Body of pancreas (tissue), 4 donors: Measurements from ENCODE around the gene PACSIN2. TPM values are rescaled to one million over a fixed set of nuclear protein-coding genes. Genes with fewer than 3 reads are reported as not detected.
A peak's percentile ranks its signal among the peaks of the same experiment; 100 is the strongest.

Experiments
- ATAC-seq: fragments of 150-250 bp; one replicate; pipeline ENCODE4 v1.9.1; 2016
- DNase-seq, 4 donors: peaks; one replicate each; pipeline ENCODE4 v3.0.0-alpha.2; 2019
- H3K27ac ChIP-seq, 4 donors: fragments of 200-600 bp; sonication (generic); 1 replicate in 3 of 4; 2 replicates in 1 of 4; pipeline versions ENCODE4 v1.5.1 to v1.6.1; 2016 to 2019; ENCODE audit warnings: mild to moderate bottlenecking in 1 of 4, mixed read lengths in 1 of 4, moderate library complexity in 1 of 4
- H3K27me3 ChIP-seq, 2 donors: fragments of 200-600 bp; sonication (generic); one replicate each; pipeline ENCODE4 v1.6.0; 2016; ENCODE audit warnings: mild to moderate bottlenecking in 1 of 2
- H3K36me3 ChIP-seq, 2 donors: fragments of 200-600 bp; sonication (generic); replicated peaks in 1 of 2; 2 replicates each; pipeline ENCODE4 v1.5.1; 2016; ENCODE audit warnings: low read depth in 2 of 2; ENCODE audit not compliant: insufficient read depth in 1 of 2
- H3K4me1 ChIP-seq: fragments of 200-600 bp; sonication (generic); one replicate; pipeline ENCODE4 v1.6.0; 2016
- H3K4me3 ChIP-seq, 2 donors: fragments of 200-600 bp; sonication (generic); 1 replicate in 1 of 2; 2 replicates in 1 of 2; pipeline ENCODE4 v1.5.1; 2016 to 2019
- H3K9me3 ChIP-seq, 3 donors: fragments of 200-600 bp; sonication (generic); 1 replicate in 2 of 3; 2 replicates in 1 of 3; pipeline ENCODE4 v1.5.1; 2016
- POLR2A ChIP-seq, 3 donors: fragments of 450-650 bp; IDR thresholded peaks; one replicate each; pipeline ENCODE4 v1.6.1; 2016; ENCODE audit warnings: antibody characterized with exemption in 3 of 3, mild to moderate bottlenecking in 2 of 3
- WGBS, 2 donors: methylation state at CpG; one replicate each; pipeline ENCODE4 v1.1.5; 2017; 5-methylcytosine and 5-hydroxymethylcytosine counted together
- intact Hi-C: fragments of 100-400 bp; cut with DNase I; formaldehyde crosslinking; loops from one replicate; pipeline ENCODE4 v1.15.1; 2023
- total RNA-seq, 2 donors: library from RNA; depleted of rRNA; stranded (reverse); fragments of >200 nt; gene quantifications; one replicate each; pipeline ENCODE4 v1.1.0, GENCODE V29; 2016
- TF ChIP-seq, protein P1 (sequence below), 7 experiments: fragments of 450-650 bp in 4 of 7; fragments of 200-600 bp in 3 of 7; sonication (generic) in 3 of 7; IDR thresholded peaks; one replicate each; pipeline ENCODE4 v1.5.1; 2016 to 2019; ENCODE audit warnings: antibody characterized with exemption in 7 of 7

Gene PACSIN2
- total RNA-seq, 2 donors from 2014 or later, result 117 to 118 TPM

- intact Hi-C loops, result no loop called here
- H3K36me3 ChIP-seq, result no peaks in the 10 kb centered on the region
- TF ChIP-seq, protein P1, sequence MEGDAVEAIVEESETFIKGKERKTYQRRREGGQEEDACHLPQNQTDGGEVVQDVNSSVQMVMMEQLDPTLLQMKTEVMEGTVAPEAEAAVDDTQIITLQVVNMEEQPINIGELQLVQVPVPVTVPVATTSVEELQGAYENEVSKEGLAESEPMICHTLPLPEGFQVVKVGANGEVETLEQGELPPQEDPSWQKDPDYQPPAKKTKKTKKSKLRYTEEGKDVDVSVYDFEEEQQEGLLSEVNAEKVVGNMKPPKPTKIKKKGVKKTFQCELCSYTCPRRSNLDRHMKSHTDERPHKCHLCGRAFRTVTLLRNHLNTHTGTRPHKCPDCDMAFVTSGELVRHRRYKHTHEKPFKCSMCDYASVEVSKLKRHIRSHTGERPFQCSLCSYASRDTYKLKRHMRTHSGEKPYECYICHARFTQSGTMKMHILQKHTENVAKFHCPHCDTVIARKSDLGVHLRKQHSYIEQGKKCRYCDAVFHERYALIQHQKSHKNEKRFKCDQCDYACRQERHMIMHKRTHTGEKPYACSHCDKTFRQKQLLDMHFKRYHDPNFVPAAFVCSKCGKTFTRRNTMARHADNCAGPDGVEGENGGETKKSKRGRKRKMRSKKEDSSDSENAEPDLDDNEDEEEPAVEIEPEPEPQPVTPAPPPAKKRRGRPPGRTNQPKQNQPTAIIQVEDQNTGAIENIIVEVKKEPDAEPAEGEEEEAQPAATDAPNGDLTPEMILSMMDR (IDR thresholded peaks at IDR 0.05), result no peak
- TF ChIP-seq POLR2A (IDR thresholded peaks at IDR 0.05), result no peak
- H3K4me3 ChIP-seq, result no peak overlapping the region
- ATAC-seq (no peak), DNase-seq (no peak)
- WGBS, 2 donors, result 28 to 42% methylated on average over 3 of the region's 3 CpGs
- peaks cover 49% of the 10 kb centered on the region for H3K4me1 ChIP-seq
- no peaks in the 10 kb centered on the region for H3K27me3 ChIP-seq
- peak overlapping the region in 1 of 4 donors; percentile 58 for H3K27ac ChIP-seq
- no peaks in the 10 kb centered on the region for H3K9me3 ChIP-seq
These were observed 29.4 kb downstream of the PACSIN2 start for GRCh38 chr22:42985531-42985905.

- Histone ChIP-seq H3K4me1 (peaks cover 43% of the 10 kb centered on the region), H3K36me3 (no peaks in the 10 kb centered on the region), H3K9me3 (no peaks in the 10 kb centered on the region), H3K4me3 (no peak overlapping the region), H3K27me3 (no peaks in the 10 kb centered on the region), H3K27ac (peak overlapping the region in 2 of 4 donors; percentile 6 to 44)
- TF ChIP-seq, protein P1 (IDR thresholded peaks at IDR 0.05), result no peak
- TF ChIP-seq POLR2A (IDR thresholded peaks at IDR 0.05), result no peak
- intact Hi-C loops, result no loop called here
- DNase-seq (no peak), ATAC-seq (no peak)
- WGBS, 2 donors, result 90% methylated on average over 6 to 9 of the region's 9 CpGs
These were observed 30.0 kb downstream of the PACSIN2 start for GRCh38 chr22:42984814-42985530.

DNA sequence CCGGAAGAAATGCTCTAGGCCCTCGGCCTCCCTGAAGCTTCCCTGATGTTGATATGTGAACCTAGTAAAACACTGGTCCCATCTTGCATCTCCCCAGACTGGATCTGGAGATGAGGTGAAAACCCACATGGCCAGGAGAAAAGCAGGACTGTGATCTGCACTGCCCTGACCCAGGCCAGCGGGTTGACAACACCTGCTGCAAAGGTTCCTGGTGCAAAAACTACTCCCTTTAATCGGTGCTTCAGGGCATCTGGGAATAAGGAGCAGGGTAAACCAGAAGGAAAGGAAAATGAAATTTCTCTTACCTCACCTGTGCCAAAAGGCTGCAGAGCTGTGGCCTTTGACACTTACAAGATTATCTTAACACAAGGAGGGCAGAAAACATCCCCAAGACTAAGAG is 30.6 kb downstream of the PACSIN2 start:
- Histone ChIP-seq H3K27me3 (no peaks in the 10 kb centered on the region), H3K9me3 (no peaks in the 10 kb centered on the region), H3K27ac (peak overlapping the region in 3 of 4 donors; percentile 1 to 44 (median 6)), H3K36me3 (no peaks in the 10 kb centered on the region), H3K4me3 (no peak overlapping the region), H3K4me1 (peaks cover 41% of the 10 kb centered on the region)
- ATAC-seq (no peak), DNase-seq (no peak)
- intact Hi-C loops, result no loop called here
- TF ChIP-seq, protein P1 (IDR thresholded peaks at IDR 0.05), result no peak
- TF ChIP-seq POLR2A (IDR thresholded peaks at IDR 0.05), result no peak
- WGBS, 2 donors, result 58 to 61% methylated on average over 4 of the region's 4 CpGs

DNA sequence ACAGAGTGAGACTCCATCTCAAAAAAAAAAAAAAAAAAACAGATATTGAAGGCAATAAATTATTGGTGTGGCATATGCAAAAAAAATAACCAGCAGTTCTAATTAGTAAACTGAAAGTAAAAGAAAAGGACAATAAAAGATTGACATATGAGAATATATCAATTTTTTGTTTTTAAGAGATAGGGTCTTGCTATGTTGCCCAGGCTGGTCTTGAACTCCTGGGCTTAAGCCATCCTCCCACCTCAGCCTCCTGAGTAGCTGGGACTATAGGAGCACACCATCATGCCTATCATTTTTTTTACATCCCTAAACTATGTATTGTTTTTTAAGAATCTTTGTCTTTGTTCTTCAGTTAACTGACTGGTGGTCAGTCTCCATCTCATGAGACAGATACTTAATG is 31.5 kb downstream of the PACSIN2 start:
- Histone ChIP-seq H3K27me3 (no peaks in the 10 kb centered on the region), H3K27ac (no peak overlapping the region), H3K4me1 (peaks cover 41% of the 10 kb centered on the region), H3K9me3 (no peaks in the 10 kb centered on the region), H3K4me3 (no peak overlapping the region), H3K36me3 (no peaks in the 10 kb centered on the region)
- intact Hi-C loops, result no loop called here
- no peak for TF ChIP-seq POLR2A (IDR thresholded peaks at IDR 0.05)
- TF ChIP-seq, protein P1 (IDR thresholded peaks at IDR 0.05), result no peak
- no peak for DNase-seq
- ATAC-seq, result no peak

DNA sequence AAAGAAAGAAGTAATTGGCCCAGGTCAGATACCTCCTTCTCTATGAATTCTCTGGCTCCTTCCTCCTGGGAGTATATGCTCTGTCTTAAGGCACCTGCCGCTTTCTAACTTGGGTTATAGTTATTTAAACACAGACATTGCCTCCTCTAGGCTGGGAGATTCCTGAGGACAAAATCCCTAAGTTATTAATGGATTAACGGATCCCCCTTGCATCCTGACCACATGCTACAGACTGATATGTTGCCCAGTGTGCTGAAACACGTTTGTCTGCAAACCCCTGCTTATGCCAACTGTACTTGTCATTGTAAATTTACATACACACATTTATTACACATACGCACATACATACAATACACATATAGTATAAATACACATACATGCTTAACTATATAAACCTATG is 35.3 kb downstream of the PACSIN2 start:
- H3K4me3 ChIP-seq, result no peak overlapping the region
- H3K9me3 ChIP-seq, result no peaks in the 10 kb centered on the region
- H3K36me3 ChIP-seq, result no peaks in the 10 kb centered on the region
- H3K27me3 ChIP-seq, result no peaks in the 10 kb centered on the region
- DNase-seq, result no peak
- 79 to 80% methylated on average over 4 of the region's 4 CpGs for WGBS, 2 donors
- H3K4me1 ChIP-seq, result peaks cover 34% of the 10 kb centered on the region
- ATAC-seq, result no peak
- H3K27ac ChIP-seq, result peak overlapping the region in 1 of 4 donors; percentile 4
- TF ChIP-seq, protein P1 (IDR thresholded peaks at IDR 0.05), result no peak
- no peak for TF ChIP-seq POLR2A (IDR thresholded peaks at IDR 0.05)
- intact Hi-C loops, result no loop called here
